ENCODE measurements around the gene KCNJ8. TPM values are rescaled to one million over a fixed set of nuclear protein-coding genes. Genes with fewer than 3 reads are reported as not detected.

KCNJ8 gene
- total and polyA plus RNA-seq, 2 of the 8 experiments (the other 6 are each of a cell fraction or from before 2014, with no cell fraction given) = 0.48 to 1.4 TPM

- TF ChIP-seq, protein P1, sequence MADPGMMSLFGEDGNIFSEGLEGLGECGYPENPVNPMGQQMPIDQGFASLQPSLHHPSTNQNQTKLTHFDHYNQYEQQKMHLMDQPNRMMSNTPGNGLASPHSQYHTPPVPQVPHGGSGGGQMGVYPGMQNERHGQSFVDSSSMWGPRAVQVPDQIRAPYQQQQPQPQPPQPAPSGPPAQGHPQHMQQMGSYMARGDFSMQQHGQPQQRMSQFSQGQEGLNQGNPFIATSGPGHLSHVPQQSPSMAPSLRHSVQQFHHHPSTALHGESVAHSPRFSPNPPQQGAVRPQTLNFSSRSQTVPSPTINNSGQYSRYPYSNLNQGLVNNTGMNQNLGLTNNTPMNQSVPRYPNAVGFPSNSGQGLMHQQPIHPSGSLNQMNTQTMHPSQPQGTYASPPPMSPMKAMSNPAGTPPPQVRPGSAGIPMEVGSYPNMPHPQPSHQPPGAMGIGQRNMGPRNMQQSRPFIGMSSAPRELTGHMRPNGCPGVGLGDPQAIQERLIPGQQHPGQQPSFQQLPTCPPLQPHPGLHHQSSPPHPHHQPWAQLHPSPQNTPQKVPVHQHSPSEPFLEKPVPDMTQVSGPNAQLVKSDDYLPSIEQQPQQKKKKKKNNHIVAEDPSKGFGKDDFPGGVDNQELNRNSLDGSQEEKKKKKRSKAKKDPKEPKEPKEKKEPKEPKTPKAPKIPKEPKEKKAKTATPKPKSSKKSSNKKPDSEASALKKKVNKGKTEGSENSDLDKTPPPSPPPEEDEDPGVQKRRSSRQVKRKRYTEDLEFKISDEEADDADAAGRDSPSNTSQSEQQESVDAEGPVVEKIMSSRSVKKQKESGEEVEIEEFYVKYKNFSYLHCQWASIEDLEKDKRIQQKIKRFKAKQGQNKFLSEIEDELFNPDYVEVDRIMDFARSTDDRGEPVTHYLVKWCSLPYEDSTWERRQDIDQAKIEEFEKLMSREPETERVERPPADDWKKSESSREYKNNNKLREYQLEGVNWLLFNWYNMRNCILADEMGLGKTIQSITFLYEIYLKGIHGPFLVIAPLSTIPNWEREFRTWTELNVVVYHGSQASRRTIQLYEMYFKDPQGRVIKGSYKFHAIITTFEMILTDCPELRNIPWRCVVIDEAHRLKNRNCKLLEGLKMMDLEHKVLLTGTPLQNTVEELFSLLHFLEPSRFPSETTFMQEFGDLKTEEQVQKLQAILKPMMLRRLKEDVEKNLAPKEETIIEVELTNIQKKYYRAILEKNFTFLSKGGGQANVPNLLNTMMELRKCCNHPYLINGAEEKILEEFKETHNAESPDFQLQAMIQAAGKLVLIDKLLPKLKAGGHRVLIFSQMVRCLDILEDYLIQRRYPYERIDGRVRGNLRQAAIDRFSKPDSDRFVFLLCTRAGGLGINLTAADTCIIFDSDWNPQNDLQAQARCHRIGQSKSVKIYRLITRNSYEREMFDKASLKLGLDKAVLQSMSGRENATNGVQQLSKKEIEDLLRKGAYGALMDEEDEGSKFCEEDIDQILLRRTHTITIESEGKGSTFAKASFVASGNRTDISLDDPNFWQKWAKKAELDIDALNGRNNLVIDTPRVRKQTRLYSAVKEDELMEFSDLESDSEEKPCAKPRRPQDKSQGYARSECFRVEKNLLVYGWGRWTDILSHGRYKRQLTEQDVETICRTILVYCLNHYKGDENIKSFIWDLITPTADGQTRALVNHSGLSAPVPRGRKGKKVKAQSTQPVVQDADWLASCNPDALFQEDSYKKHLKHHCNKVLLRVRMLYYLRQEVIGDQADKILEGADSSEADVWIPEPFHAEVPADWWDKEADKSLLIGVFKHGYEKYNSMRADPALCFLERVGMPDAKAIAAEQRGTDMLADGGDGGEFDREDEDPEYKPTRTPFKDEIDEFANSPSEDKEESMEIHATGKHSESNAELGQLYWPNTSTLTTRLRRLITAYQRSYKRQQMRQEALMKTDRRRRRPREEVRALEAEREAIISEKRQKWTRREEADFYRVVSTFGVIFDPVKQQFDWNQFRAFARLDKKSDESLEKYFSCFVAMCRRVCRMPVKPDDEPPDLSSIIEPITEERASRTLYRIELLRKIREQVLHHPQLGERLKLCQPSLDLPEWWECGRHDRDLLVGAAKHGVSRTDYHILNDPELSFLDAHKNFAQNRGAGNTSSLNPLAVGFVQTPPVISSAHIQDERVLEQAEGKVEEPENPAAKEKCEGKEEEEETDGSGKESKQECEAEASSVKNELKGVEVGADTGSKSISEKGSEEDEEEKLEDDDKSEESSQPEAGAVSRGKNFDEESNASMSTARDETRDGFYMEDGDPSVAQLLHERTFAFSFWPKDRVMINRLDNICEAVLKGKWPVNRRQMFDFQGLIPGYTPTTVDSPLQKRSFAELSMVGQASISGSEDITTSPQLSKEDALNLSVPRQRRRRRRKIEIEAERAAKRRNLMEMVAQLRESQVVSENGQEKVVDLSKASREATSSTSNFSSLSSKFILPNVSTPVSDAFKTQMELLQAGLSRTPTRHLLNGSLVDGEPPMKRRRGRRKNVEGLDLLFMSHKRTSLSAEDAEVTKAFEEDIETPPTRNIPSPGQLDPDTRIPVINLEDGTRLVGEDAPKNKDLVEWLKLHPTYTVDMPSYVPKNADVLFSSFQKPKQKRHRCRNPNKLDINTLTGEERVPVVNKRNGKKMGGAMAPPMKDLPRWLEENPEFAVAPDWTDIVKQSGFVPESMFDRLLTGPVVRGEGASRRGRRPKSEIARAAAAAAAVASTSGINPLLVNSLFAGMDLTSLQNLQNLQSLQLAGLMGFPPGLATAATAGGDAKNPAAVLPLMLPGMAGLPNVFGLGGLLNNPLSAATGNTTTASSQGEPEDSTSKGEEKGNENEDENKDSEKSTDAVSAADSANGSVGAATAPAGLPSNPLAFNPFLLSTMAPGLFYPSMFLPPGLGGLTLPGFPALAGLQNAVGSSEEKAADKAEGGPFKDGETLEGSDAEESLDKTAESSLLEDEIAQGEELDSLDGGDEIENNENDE (IDR thresholded peaks at IDR 0.05; ENCODE audit: insufficient replicate concordance, low read length) = no peak
- TF ChIP-seq SRF (IDR thresholded peaks at IDR 0.05; ENCODE audit: low read depth, low read length) (no peak), GABPA (IDR thresholded peaks at IDR 0.05; ENCODE audit: borderline replicate concordance, insufficient read depth, low read length) (no peak), CBX8 (IDR thresholded peaks at IDR 0.05; ENCODE audit: borderline replicate concordance, low read depth, low read length) (no peak), E2F6 (IDR thresholded peaks at IDR 0.05) (no peak), CEBPB (IDR thresholded peaks at IDR 0.05; ENCODE audit: low read depth, low read length) (no peak), RFX5 (IDR thresholded peaks at IDR 0.05; ENCODE audit: borderline replicate concordance, low read depth, low read length) (no peak), JUND (IDR thresholded peaks at IDR 0.05; ENCODE audit: low read length) (no peak), TBP (IDR thresholded peaks at IDR 0.05; ENCODE audit: low read depth, low read length) (no peak)
Measured at GRCh38 chr12:21788089-21788983, 13.8 kb upstream of the KCNJ8 start (continued).
